SW480 (cell line): ENCODE data around the gene ST6GALNAC5.
A peak's percentile ranks its signal among the peaks of the same experiment; 100 is the strongest.
"Not testable (repeated sequence)": the region's sequence is repeated elsewhere in the genome, so short reads cannot be mapped to it uniquely, and the experiment has no call there.

Experiments
- DNase-seq: peaks from one replicate; pipeline ENCODE4 v3.0.0-alpha.2; 2016; ENCODE audit warnings: low spot score

Gene ST6GALNAC5

GRCh38 chr1:76868154-76868882, 1.0 kb downstream of the ST6GALNAC5 start:
- no peak for DNase-seq

GRCh38 chr1:76868916-76869315, 1.6 kb downstream of the ST6GALNAC5 start:
- no peak for DNase-seq

- no peak for DNase-seq
Measured at GRCh38 chr1:76870037-76870436, 2.8 kb downstream of the ST6GALNAC5 start.

- DNase-seq = no peak
Measured at GRCh38 chr1:76871355-76871974, 4.2 kb downstream of the ST6GALNAC5 start.

GRCh38 chr1:76872944-76873343, 5.7 kb downstream of the ST6GALNAC5 start:
- no peak for DNase-seq

GRCh38 chr1:76876655-76877395, 9.5 kb downstream of the ST6GALNAC5 start:
- DNase-seq = no peak

GRCh38 chr1:76879014-76879413, 11.7 kb downstream of the ST6GALNAC5 start:
- DNase-seq = not testable (repeated sequence)

- DNase-seq = no peak
Measured at GRCh38 chr1:76881762-76882161, 14.5 kb downstream of the ST6GALNAC5 start.

- no peak for DNase-seq
Measured at GRCh38 chr1:76891931-76892622, 24.8 kb downstream of the ST6GALNAC5 start.

GRCh38 chr1:76892675-76893074, 25.4 kb downstream of the ST6GALNAC5 start:
- no peak for DNase-seq

GRCh38 chr1:76901158-76901767, 34.0 kb downstream of the ST6GALNAC5 start:
- peak; percentile 65 for DNase-seq

GRCh38 chr1:76905876-76906595, 38.8 kb downstream of the ST6GALNAC5 start:
- no peak for DNase-seq

GRCh38 chr1:76909311-76909710, 42.0 kb downstream of the ST6GALNAC5 start:
- DNase-seq = no peak

- DNase-seq = no peak
Measured at GRCh38 chr1:76919085-76919484, 51.8 kb downstream of the ST6GALNAC5 start.

GRCh38 chr1:76921590-76921989, 54.3 kb downstream of the ST6GALNAC5 start:
- no peak for DNase-seq

- DNase-seq = no peak
Measured at GRCh38 chr1:76925825-76926224, 58.5 kb downstream of the ST6GALNAC5 start.

GRCh38 chr1:76928522-76928921, 61.2 kb downstream of the ST6GALNAC5 start:
- no peak for DNase-seq

- no peak for DNase-seq
Measured at GRCh38 chr1:76929136-76929535, 61.9 kb downstream of the ST6GALNAC5 start.

- no peak for DNase-seq
Measured at GRCh38 chr1:76933847-76934815, 66.9 kb downstream of the ST6GALNAC5 start.

GRCh38 chr1:76938304-76938703, 71.0 kb downstream of the ST6GALNAC5 start:
- no peak for DNase-seq
